ENCODE results near the gene SLC22A4.

DNA sequence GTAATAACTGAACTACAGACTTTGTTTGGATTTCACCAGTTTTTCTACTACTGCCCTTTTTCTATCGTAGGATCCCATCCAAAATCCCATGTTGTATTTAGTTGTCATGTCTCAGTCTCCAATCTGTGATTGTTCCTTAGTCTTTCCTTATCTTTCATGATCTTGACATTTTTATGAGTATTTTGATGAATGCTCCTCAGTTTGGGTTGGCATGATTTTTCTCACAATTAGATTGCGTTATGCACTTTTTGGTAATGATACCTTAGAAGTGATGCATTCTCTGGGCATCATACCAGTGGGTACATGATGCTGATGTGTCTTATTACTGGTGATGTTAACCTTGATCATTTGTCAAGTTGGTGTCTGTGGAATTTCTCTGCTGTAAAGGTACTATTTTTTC is 5.7 kb downstream of the SLC22A4 start:
- TF ChIP-seq CTCF (IDR thresholded peaks at IDR 0.05) (no peak), POLR2A (IDR thresholded peaks at IDR 0.05) (no peak), POLR2AphosphoS5 (IDR thresholded peaks at IDR 0.05) (no peak), EP300 (IDR thresholded peaks at IDR 0.05) (no peak)

All from upper lobe of left lung (tissue), 4 donors.